HepG2 (cell line): ENCODE data around the gene ELOVL5. TPM values are rescaled to one million over a fixed set of nuclear protein-coding genes. Genes with fewer than 3 reads are reported as not detected.

Experiments used
- ATAC-seq: fragments of 200-7000 bp; cut with Tn5 transposase; 3 replicates; pipeline ENCODE4 v1.9.1; 2020; ENCODE audit warnings: mild to moderate bottlenecking, moderate library complexity
- BruUV-seq: library from RNA; stranded (reverse); fragments of 400-500 nt; replicated peaks from 2 replicates; lab custom pipeline; 2021; lab: Mats Ljungman, UMichigan
- CTCF ChIA-PET: fragments of 300-600 bp; formaldehyde crosslinking; extraction: SDS; loops from one replicate; lab custom pipeline; 2021; ENCODE audit warnings: low total read pairs, inconsistent platforms, low intra/inter-chr PET ratio; lab: Yijun Ruan, JAX
- POLR2A ChIA-PET: fragments of 350-600 bp; sonication (Branson Sonifier 250); formaldehyde crosslinking; loops from one replicate; lab custom pipeline; 2020; ENCODE audit warnings: antibody characterized with exemption, inconsistent platforms; lab: Yijun Ruan, JAX
- DNase-seq: peaks from one replicate; pipeline ENCODE4 v3.0.0-alpha.2; 2015; ENCODE audit warnings: low spot score
- FAIRE-seq: peaks from 3 replicates; lab custom pipeline; 2011; peaks lifted over from hg19 to GRCh38; lab: Jason Lieb, UNC
- H2AFZ ChIP-seq: one replicate; pipeline ENCODE4 v1.6.1; 2011; ENCODE audit warnings: low read length, inconsistent platforms
- H3K27ac ChIP-seq: fragments of 300-600 bp; 3 replicates; pipeline ENCODE4 v1.8.0; 2011; ENCODE audit warnings: mixed run types, mild to moderate bottlenecking, mixed read lengths, low read length, inconsistent platforms; ENCODE audit not compliant: insufficient read depth; ENCODE audit errors: extremely low read length
- H3K27me3 ChIP-seq, 2 experiments: fragments of 200-600 bp in 1 of 2; 2 replicates in 1 of 2; 3 replicates in 1 of 2; pipeline versions ENCODE4 v1.6.0 to v1.8.0; 2011; ENCODE audit warnings: low read length in 2 of 2, mild to moderate bottlenecking in 2 of 2, moderate library complexity in 2 of 2, inconsistent platforms in 1 of 2; ENCODE audit not compliant: insufficient read depth in 2 of 2, control insufficient read depth in 1 of 2
- H3K36me3 ChIP-seq, 2 experiments: fragments of 200-600 bp in 1 of 2; replicated peaks in 1 of 2; 2 replicates in 1 of 2; 3 replicates in 1 of 2; pipeline versions ENCODE4 v1.5.1 to v1.8.0; 2011; ENCODE audit warnings: low read length in 2 of 2, inconsistent platforms in 1 of 2; ENCODE audit not compliant: insufficient read depth in 2 of 2, control insufficient read depth in 1 of 2
- H3K4me1 ChIP-seq: 2 replicates; pipeline ENCODE4 v1.5.1; 2012; ENCODE audit warnings: low read length, inconsistent platforms; ENCODE audit not compliant: insufficient read depth
- H3K4me2 ChIP-seq: 2 replicates; pipeline ENCODE4 v1.6.0; 2011; ENCODE audit warnings: low read depth, low read length, inconsistent platforms
- H3K4me3 ChIP-seq, 3 experiments: fragments of 200-600 bp in 1 of 3; sonication (generic), shearing (Covaris generic) in 1 of 3; replicated peaks in 1 of 3; 2 replicates each; pipeline ENCODE4 v1.5.1; 2011 to 2016; ENCODE audit warnings: low read length in 3 of 3, inconsistent platforms in 2 of 3, low read depth in 2 of 3, mild to moderate bottlenecking in 2 of 3, control low read depth in 1 of 3, mixed read lengths in 1 of 3; ENCODE audit not compliant: insufficient read depth in 1 of 3
- H3K79me2 ChIP-seq: one replicate; pipeline ENCODE4 v1.6.1; 2011; ENCODE audit warnings: low read length, inconsistent platforms; ENCODE audit not compliant: insufficient read depth
- H3K9ac ChIP-seq: 2 replicates; pipeline ENCODE4 v1.6.0; 2011; ENCODE audit warnings: mild to moderate bottlenecking, low read depth, low read length, inconsistent platforms; ENCODE audit not compliant: insufficient read depth
- H3K9me3 ChIP-seq: 2 replicates; pipeline ENCODE4 v1.5.1; 2012; ENCODE audit warnings: mild to moderate bottlenecking, low read length
- H4K20me1 ChIP-seq: 2 replicates; pipeline ENCODE4 v1.6.0; 2011; ENCODE audit warnings: inconsistent platforms, mild to moderate bottlenecking, low read length, moderate library complexity; ENCODE audit not compliant: insufficient read depth
- BRD4 ChIP-seq: sonication (generic); formaldehyde crosslinking; IDR thresholded peaks from 2 replicates; pipeline ENCODE4 v1.4.0; 2020; ENCODE audit warnings: missing genetic modification reagents
- HIC2 ChIP-seq: sonication (generic); formaldehyde crosslinking; IDR thresholded peaks from 2 replicates; pipeline ENCODE4 v1.9.0; 2022; ENCODE audit warnings: low read depth, missing genetic modification reagents
- HNRNPLL ChIP-seq: fragments of 200-400 bp; formaldehyde crosslinking; IDR thresholded peaks from 2 replicates; pipeline ENCODE4 v1.6.1; 2017; ENCODE audit warnings: mild to moderate bottlenecking, low read depth, low read length; ENCODE audit not compliant: poor library complexity, severe bottlenecking
- JDP2 ChIP-seq: sonication (generic); formaldehyde crosslinking; IDR thresholded peaks from 2 replicates; pipeline ENCODE4 v1.8.1; 2022; ENCODE audit warnings: missing genetic modification reagents, borderline replicate concordance
- KDM1A ChIP-seq: IDR thresholded peaks from 2 replicates; pipeline ENCODE4 v1.6.1; 2016; ENCODE audit warnings: missing compliant biosample characterization
- KMT2B ChIP-seq: IDR thresholded peaks from 2 replicates; pipeline ENCODE4 v1.6.1; 2016; ENCODE audit warnings: missing genetic modification reagents, missing compliant biosample characterization
- MAFK ChIP-seq, 2 experiments: IDR thresholded peaks in 1 of 2; conservative IDR thresholded peaks in 1 of 2; 2 replicates each; pipeline ENCODE4 v1.6.1; 2011; ENCODE audit warnings: improper control_type of control experiment in 2 of 2, low read length in 2 of 2
- MTA3 ChIP-seq: sonication (generic); formaldehyde crosslinking; IDR thresholded peaks from 2 replicates; pipeline ENCODE4 v1.4.0; 2020; ENCODE audit warnings: missing genetic modification reagents
- PCBP2 ChIP-seq: fragments of 200-400 bp; formaldehyde crosslinking; optimal IDR thresholded peaks from 2 replicates; pipeline ENCODE3; 2018; ENCODE audit warnings: low read length, low read depth; ENCODE audit not compliant: poor library complexity, severe bottlenecking
- POLR2AphosphoS2 ChIP-seq: IDR thresholded peaks from 2 replicates; pipeline ENCODE4 v1.6.1; 2011; ENCODE audit warnings: low read depth, low read length, improper control_type of control experiment
- SMARCE1 ChIP-seq: fragments of 450-650 bp; IDR thresholded peaks from 2 replicates; pipeline ENCODE4 v1.6.1; 2017; ENCODE audit warnings: borderline replicate concordance
- SNAI1 ChIP-seq: sonication (generic); formaldehyde crosslinking; IDR thresholded peaks from 2 replicates; pipeline ENCODE4 v1.5.0; 2020; ENCODE audit warnings: mild to moderate bottlenecking, missing genetic modification reagents, borderline replicate concordance
- TRIM24 ChIP-seq: sonication (generic); formaldehyde crosslinking; IDR thresholded peaks from 2 replicates; pipeline ENCODE4 v1.8.0; 2022; ENCODE audit warnings: mild to moderate bottlenecking, missing genetic modification reagents
- ZNF317 ChIP-seq: sonication (generic); formaldehyde crosslinking; IDR thresholded peaks from 2 replicates; pipeline ENCODE4 v1.5.0; 2020; ENCODE audit warnings: mild to moderate bottlenecking, missing genetic modification reagents
- ZNF44 ChIP-seq: sonication (generic); formaldehyde crosslinking; IDR thresholded peaks from 2 replicates; pipeline ENCODE4 v1.5.1; 2020; ENCODE audit warnings: mild to moderate bottlenecking, missing genetic modification reagents
- ZNF674 ChIP-seq: sonication (generic); formaldehyde crosslinking; IDR thresholded peaks from 2 replicates; pipeline ENCODE4 v1.5.0; 2020; ENCODE audit warnings: low read depth, mild to moderate bottlenecking, missing genetic modification reagents
- ZNF737 ChIP-seq: sonication (generic); formaldehyde crosslinking; IDR thresholded peaks from 2 replicates; pipeline ENCODE4 v1.5.0; 2020; ENCODE audit warnings: missing genetic modification reagents, mild to moderate bottlenecking, borderline replicate concordance
- WGBS: methylation state at CpG from one replicate; pipeline ENCODE4 v1.1.6; 2017; ENCODE audit warnings: low lambda C conversion rate; 5-methylcytosine and 5-hydroxymethylcytosine counted together
- in situ Hi-C: cut with HindIII; loops from 2 replicates; pipeline ENCODE4 v1.10.0; 2017; ENCODE audit warnings: low pct_unique_long_range_greater_than_20kb; ENCODE audit not compliant: extremely low pct_ligation_motif_present
- intact Hi-C: fragments of 100-400 bp; cut with micrococcal nuclease; formaldehyde crosslinking; loops from one replicate; pipeline ENCODE4 v1.10.0; 2022; ENCODE audit not compliant: unreplicated experiment
- polyA plus RNA-seq, 8 experiments: library from polyadenylated mRNA; depleted of rRNA in 3 of 8; stranded (reverse) in 7 of 8; unstranded in 1 of 8; fragments of >200 nt; fragmentation: Illumina TruSeq in 4 of 8; extraction: Trizol in 4 of 8; gene quantifications; 2 replicates each; pipeline versions ENCODE4 v1.2.1 to v1.2.3, GENCODE V29; 2011 to 2016; ENCODE audit warnings: low read depth in 4 of 8, missing spikeins in 1 of 8, mixed read lengths in 1 of 8; ENCODE audit not compliant: insufficient read depth in 1 of 8
- total RNA-seq, 5 experiments: library from RNA; depleted of rRNA; stranded (reverse); fragments of >200 nt; fragmentation: Illumina TruSeq; extraction: Trizol; gene quantifications; 2 replicates each; pipeline ENCODE4 v1.2.3, GENCODE V29; 2016; ENCODE audit warnings: low read depth in 1 of 5
- TF ChIP-seq, protein P1 (sequence below): sonication (generic); formaldehyde crosslinking; IDR thresholded peaks from 2 replicates; pipeline ENCODE4 v1.4.0; 2020; ENCODE audit warnings: missing genetic modification reagents
- TF ChIP-seq, protein P2 (sequence below): sonication (generic); formaldehyde crosslinking; IDR thresholded peaks from 2 replicates; pipeline ENCODE4 v1.5.0; 2020; ENCODE audit warnings: mild to moderate bottlenecking, missing genetic modification reagents

ELOVL5 gene
- total and polyA plus RNA-seq, 2 of the 13 experiments (the other 11 are each of a cell fraction or from before 2014, with no cell fraction given): 50.1 to 72.4 TPM

DNA sequence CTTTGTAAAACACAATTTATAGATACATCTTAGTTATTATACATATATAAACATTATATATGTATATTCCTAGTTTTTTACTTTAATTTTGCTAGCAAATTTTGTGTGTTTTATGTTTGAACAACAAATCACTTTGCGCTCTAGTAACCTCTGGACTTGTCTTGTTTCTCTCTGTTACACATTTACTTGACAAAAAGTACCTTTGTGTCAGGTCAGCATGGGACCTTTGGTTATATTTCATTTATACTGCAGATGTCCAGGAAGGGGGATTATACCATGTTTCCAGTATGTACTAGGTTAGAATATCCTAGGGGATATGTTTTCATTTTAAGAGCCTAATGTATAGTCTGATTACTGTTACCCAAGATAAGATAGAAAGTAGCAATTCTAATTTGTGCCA, 28.5 kb upstream of the ELOVL5 start (continued):
- TF ChIP-seq ZNF317 (CRISPR knock-in tag): no peak
- no peak for TF ChIP-seq KMT2B
- no peak for TF ChIP-seq HNRNPLL
- TF ChIP-seq POLR2AphosphoS2: no peak
- TF ChIP-seq ZNF737: no peak
- TF ChIP-seq SMARCE1: no peak
- TF ChIP-seq MAFK (conservative IDR thresholded peaks at IDR 0.05 in 1 of 2, IDR thresholded peaks at IDR 0.05 in 1 of 2; ENCODE audit: low read length in 2 of 2): 0 out of 4 replicates have a peak, but pooled peaks of 1 of the 2 experiments have one; percentile 16
- TF ChIP-seq TRIM24 (CRISPR knock-in tag): no peak
- TF ChIP-seq, protein P1, sequence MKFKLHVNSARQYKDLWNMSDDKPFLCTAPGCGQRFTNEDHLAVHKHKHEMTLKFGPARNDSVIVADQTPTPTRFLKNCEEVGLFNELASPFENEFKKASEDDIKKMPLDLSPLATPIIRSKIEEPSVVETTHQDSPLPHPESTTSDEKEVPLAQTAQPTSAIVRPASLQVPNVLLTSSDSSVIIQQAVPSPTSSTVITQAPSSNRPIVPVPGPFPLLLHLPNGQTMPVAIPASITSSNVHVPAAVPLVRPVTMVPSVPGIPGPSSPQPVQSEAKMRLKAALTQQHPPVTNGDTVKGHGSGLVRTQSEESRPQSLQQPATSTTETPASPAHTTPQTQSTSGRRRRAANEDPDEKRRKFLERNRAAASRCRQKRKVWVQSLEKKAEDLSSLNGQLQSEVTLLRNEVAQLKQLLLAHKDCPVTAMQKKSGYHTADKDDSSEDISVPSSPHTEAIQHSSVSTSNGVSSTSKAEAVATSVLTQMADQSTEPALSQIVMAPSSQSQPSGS: no peak
- TF ChIP-seq HIC2 (CRISPR knock-in tag): no peak
- no peak for TF ChIP-seq BRD4 (CRISPR knock-in tag)

GRCh38 chr6:53376661-53377226, 28.0 kb upstream of the ELOVL5 start:
- Histone ChIP-seq H3K9ac (no peak overlapping the region), H3K27ac (no peak overlapping the region), H3K36me3 (no peaks in the 10 kb centered on the region), H3K79me2 (no peaks in the 10 kb centered on the region), H4K20me1 (no peaks in the 10 kb centered on the region), H3K9me3 (no peaks in the 10 kb centered on the region), H3K27me3 (peaks cover 0 to 3% of the 10 kb centered on the region in 2 experiments; a peak in 2 of 5 replicates), H3K4me3 (no peak overlapping the region), H3K4me1 (peaks cover 42% of the 10 kb centered on the region), H3K4me2 (peak overlapping the region; percentile 30; the same call in 1 of the 2 replicates), H2AFZ (no peak overlapping the region)
- in situ Hi-C loops (no loop called here), intact Hi-C loops (no loop called here)
- WGBS: 5% methylated on average over 5 of the region's 5 CpGs
- no TSS peak for BruUV-seq
- POLR2A ChIA-PET: no interaction called here
- FAIRE-seq (no peak), ATAC-seq (no peak), DNase-seq (no peak)
- CTCF ChIA-PET: no interaction called here
- TF ChIP-seq MTA3: no peak
- TF ChIP-seq KDM1A (CRISPR knock-in tag): no peak
- no peak for TF ChIP-seq PCBP2
- no peak for TF ChIP-seq ZNF44
- no peak for TF ChIP-seq ZNF674 (CRISPR knock-in tag)
- TF ChIP-seq SNAI1 (CRISPR knock-in tag): no peak
- TF ChIP-seq, protein P2, sequence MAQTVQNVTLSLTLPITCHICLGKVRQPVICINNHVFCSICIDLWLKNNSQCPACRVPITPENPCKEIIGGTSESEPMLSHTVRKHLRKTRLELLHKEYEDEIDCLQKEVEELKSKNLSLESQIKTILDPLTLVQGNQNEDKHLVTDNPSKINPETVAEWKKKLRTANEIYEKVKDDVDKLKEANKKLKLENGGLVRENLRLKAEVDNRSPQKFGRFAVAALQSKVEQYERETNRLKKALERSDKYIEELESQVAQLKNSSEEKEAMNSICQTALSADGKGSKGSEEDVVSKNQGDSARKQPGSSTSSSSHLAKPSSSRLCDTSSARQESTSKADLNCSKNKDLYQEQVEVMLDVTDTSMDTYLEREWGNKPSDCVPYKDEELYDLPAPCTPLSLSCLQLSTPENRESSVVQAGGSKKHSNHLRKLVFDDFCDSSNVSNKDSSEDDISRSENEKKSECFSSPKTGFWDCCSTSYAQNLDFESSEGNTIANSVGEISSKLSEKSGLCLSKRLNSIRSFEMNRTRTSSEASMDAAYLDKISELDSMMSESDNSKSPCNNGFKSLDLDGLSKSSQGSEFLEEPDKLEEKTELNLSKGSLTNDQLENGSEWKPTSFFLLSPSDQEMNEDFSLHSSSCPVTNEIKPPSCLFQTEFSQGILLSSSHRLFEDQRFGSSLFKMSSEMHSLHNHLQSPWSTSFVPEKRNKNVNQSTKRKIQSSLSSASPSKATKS: no peak
- TF ChIP-seq JDP2 (CRISPR knock-in tag): no peak
